ENCODE data around the gene PRDM12. TPM values are rescaled to one million over a fixed set of nuclear protein-coding genes. Genes with fewer than 3 reads are reported as not detected.

Gene PRDM12
- total RNA-seq (2022; extraction: Qiagen RNA extraction) = 0.22 to 0.43 TPM (median 0.32 TPM) in 5 replicates

GRCh38 chr9:130664251-130665028 lies at the start of gene PRDM12:
TSS of gene PRDM12 (plus strand) at chr9:130664594. CDS start at chr9:130664654, 60 bp downstream.

GRCh38 chr9:130693426-130694191 lies 29.2 kb downstream of the PRDM12 start, which contains the start of gene EXOSC2:
TSS of gene EXOSC2 (plus strand) at chr9:130693780. CDS start at chr9:130693792, 12 bp downstream.

Other genes starting within 250 kb of the PRDM12 start
- gene ASS1, start 219.6 kb upstream of the PRDM12 start, total RNA-seq (2022; extraction: Qiagen RNA extraction) = 15.1 to 20.4 TPM (median 16.0 TPM) in 5 replicates
- gene FUBP3, start 85.0 kb upstream of the PRDM12 start, total RNA-seq (2022; extraction: Qiagen RNA extraction) = 44.8 to 54.8 TPM (median 49.9 TPM) in 5 replicates
- 53.8 to 86.5 TPM (median 55.2 TPM) in 5 replicates for gene EXOSC2, start 29.2 kb downstream of the PRDM12 start, total RNA-seq (2022; extraction: Qiagen RNA extraction)
- 39.8 to 57.1 TPM (median 50.8 TPM) in 5 replicates for gene ABL1, start 170.7 kb downstream of the PRDM12 start, total RNA-seq (2022; extraction: Qiagen RNA extraction)
- gene QRFP, start 232.2 kb downstream of the PRDM12 start, total RNA-seq (2022; extraction: Qiagen RNA extraction) = not detected in 5 replicates